ENCODE data around the gene RPP30. TPM values are rescaled to one million over a fixed set of nuclear protein-coding genes. Genes with fewer than 3 reads are reported as not detected.

Gene RPP30
- total RNA-seq, 1 experiment from 2014 or later: 55.0 TPM

DNA sequence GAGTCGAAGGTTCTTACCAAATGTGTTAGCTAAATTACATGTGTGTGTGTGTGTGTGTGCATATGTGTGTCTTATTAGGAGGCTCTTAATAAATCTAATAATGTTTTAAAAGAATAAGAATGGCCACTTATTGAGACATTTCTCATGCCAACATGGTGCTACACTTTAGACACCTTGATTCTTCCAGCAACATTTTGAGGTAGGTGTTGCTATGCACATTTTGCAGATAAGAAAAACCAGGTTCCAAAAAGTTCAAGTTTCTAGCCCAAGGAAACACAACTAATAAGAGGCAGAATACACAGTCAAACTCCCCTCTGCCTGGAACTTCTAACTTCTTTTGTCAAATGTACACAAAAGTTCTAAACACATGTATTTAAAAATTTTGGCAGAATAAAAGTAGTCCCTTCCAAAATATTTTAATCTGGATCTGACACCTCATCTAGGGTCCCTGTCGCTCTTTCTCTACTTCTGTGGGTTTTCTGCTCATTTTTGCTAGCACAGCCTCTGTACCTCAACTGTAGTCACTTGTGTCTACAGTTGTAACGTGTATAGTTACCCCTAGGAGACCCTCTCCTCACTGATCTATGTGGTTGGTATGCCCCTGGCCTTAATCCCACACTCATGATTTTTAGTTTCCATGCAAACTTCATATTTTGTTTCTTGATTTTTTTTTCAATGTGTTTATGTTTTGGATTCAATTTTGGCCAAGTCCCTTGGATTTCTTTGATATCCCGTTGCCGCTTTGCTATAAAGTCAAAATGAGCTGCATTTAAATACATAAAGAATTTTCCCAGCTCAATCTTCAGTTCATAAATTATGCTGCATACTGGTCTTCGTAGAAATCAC is 44.8 kb downstream of the RPP30 start:
- no peak for DNase-seq (ENCODE audit: low read depth)

DNA sequence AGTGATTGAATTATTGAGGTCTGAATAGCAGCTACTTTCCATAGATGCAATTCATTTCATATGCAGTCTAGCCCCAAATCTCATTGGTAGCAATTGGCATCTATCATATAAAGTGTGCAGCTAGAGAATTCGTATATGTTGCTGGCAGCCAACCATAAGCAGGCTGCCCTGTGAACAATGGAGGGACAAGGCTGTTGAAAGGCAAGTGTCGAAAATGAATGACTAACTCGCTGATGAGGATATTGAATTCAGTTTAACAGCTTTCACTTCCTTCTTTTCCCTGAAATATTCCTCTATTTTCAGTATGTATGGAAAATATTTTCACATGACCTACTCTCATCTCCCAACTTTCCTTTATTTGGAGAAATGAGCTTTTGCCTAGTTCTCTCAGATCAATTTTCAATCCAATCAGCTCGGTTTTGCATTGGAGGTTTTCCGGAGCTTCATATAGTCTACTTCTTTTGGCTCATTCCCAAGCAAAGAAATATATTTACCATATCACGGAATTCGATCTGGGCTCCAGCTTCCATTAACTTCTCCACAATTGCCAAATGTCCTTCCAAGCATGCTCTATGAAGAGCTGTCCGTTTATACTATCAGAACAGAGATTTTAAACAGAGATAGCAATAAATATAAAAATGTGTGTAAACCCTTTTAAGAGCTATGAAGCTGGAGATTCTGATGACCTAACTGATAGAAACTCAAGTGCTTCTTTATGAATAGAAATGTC is 45.6 kb downstream of the RPP30 start:
- no peak for DNase-seq (ENCODE audit: low read depth)

DNA sequence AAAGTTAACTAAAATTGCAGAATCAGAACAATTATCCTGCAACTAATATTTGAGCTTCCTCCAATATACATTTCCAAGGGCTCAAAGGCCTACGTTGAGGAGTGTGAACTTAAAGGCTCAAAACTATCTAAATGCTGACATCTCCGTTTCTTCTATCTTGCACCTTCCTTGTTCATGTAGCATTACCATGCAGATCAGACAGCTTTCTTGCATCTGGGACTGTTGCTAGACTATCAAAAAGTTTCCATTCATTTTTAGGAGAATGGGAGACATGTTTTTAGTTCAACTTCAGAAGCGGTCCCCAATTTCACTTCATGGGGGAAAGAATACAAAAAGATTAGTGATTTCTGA is 46.2 kb downstream of the RPP30 start:
- no peak for DNase-seq (ENCODE audit: low read depth)

DNA sequence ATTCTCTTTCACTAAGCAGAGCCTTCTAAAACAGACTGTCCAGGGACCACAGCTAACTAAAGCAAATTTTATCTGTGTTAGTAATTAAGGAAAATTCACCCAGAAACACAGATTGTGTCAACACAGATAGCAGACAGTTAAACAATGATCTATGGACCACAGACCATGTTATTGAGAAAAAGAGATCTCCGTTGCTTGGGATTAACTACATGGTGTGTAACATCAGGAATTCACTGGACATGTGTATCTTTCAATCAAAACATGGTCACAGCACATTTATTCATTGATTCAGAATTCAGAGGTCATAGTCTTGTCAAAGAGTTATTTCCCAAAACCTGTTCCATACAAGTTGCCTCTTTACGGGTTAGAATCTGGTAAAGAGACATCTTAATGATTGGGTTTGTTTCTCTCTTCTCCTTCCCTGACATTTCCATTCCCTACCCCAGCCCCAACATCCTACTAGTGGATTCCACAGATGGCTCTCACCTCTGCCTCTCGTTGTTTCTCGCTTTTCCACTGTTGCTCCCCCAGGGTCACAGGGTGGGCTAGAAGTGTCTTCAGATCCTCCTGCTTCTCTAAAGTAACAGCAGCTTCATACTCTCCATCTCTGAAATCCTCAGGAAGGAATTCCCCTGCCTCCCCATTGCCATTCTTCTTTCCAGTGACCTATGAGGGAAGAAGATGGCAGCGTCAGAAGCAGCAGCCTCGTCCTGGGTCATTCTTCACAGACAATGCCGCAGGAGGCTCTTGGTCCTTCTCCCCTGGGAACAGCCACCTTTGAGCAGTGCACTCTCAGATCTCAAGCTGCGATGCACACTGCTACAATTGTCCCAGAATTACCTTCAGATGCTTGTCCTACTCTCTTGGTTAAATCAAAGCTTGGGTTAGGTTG is 48.2 kb downstream of the RPP30 start:
- DNase-seq (ENCODE audit: low read depth): peak; percentile 56

DNA sequence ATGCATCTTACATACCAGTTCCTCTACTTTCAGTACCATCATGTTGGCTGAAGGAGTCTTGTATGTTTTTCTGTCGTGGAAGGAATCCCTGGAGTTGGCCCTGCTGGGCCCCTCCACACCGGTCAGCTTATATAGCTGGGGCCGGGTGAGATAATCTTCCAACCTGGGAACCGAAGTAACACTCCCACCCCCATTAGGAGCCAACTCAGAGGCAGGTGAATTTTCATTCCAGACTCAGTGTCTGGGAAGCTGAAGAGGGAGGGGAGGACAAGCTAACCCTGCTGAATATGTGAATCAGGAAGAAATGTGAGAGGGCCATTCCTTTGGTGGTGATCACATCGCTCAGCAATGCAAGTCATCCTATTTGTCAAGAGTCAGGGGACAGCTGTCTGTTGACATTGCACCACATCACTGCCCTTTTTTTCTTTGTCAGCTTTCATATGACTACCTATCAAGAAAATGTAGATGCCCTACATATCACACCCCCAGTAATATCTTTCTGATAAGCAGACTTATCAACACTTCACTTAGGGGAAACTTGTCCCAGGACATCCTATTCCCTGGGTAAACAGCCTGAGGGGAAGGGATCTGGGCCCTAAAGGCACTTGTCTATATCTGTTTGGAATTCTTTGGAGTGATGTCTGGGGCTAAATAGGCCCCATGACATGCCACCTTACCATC is 49.4 kb downstream of the RPP30 start, which contains the start of gene ANKRD1:
TSS of gene ANKRD1 (minus strand) at position 102 of the 681 bp plus-strand sequence. CDS start at position 42, 60 bp downstream.
- DNase-seq (ENCODE audit: low read depth): peak; percentile 98

DNA sequence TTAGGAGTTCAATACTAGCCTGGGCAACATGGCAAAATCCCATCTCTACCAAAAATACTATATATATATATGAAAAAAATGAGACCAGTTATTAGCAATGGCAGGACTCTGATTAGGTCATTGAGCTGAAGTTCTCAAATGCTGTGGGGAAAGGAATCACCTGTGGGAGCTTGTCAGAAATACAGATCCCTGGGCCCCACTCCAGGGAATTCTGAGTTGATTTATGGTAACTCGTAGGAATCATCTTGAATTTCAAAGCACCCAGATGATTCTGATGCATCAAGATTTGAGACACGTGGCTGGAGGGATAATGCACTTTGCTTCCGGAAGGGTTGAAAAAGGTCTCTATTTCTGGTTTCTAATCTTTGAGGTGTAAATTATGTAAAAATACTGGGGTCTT is 50.1 kb downstream of the RPP30 start:
- DNase-seq (ENCODE audit: low read depth): no peak

DNA sequence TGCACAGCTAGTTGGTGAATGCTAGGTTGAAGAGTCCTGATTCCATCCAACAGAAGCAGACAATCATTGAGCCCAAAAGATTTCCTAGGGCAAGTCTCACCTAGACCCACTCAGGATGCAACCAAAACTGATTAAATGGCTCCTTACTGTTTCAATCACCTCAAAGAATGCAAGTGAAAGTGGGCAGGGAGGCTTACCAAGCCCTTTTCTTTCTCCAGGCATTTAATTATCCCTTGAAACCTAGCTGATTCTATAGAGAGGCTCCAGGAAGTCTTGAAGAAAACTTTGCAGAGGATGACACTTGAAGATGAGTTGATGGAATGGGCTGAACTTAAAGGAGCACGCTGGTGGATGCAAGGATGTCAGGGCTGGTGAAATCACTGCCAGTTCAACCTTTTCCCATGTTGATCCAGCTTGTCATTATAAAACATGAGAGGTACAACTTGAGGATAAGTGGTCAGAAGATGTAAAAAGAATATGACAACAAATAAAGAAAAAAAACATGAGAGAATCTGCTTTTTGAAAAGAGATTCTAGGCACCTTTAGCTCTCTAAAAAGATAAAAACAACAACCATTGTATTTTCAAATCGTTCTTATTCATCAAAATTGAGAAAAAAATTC is 51.4 kb downstream of the RPP30 start:
- DNase-seq (ENCODE audit: low read depth): no peak

DNA sequence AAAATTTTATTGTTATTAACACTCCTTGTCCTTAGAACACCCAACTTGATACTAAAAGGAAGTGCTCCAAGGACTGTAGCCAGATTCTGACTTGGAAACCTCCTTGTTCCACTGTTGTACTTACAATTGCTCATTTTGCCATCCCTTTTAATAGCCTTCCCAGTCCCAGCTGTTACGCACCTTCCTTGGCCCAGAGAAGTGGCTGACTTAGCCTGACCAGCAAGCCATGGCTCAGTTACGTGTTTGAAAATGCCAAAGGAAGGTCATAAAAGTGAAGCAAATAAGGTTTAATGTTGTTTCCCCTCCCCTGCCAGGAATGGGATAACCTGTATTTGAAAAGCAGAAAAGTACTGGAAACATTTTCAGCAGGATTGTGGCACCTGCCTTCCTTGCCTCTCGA is 52.8 kb downstream of the RPP30 start:
- no peak for DNase-seq (ENCODE audit: low read depth)

DNA sequence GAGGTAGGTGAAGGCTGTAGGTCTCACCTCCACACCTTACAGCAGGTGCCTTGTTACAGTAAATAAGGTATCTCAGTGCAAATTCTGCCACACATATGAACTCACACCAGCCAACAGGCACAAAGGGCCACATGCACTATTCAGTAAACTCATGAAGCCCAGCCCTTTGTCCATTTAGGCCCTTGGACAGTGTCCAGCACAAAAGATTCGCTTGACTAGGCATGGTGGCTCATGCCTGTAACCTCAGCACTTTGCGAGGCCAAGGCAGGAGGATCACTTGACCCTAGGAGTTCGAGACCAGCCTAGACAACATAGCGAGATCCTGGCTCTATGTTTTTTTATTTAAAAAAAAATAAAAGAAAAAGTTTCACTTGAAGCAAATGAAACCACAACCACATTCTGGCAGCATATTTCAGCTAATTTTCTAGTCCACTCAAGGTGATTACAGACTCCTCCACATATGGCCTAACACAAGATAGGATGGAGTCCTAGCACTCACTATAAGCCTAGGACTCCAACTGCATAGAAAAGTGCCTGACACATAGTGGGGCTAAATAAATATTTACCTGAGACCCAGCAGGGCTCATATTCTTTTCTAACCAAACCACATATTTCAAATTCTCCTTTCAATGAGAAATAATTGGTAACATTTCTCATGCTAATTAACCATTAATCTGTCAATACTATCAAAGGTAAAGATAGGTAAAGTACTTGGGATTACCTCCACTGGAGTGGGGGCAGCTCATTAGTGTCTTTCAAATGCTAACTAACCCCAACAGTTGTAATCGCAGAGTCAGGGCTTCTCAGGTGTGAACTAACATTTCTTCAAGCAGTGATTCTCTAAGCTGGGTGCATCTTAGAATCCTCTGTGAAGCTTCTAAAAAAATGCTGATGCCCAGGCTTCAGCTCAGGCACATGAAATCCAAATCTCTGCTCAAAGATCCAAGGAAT is 53.6 kb downstream of the RPP30 start:
- no peak for DNase-seq (ENCODE audit: low read depth)

DNA sequence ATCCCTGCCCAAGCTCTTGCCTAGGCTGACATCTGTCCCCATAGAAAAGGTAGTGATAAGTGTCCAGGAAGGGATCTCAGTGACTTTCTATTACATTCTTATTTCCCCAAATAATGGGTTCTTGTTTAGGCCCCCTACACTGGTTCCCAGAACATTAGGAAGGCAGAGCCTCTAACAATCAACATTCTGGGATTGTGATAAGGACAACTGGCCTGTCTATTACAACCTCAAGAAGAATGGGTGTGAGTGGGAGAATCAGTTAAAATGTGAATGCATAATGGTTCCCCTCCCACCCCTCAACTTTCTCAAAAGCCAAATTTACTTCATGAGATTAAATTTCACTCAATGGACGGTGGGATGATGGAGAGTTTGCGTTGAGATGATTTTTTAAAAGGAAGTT is 55.5 kb downstream of the RPP30 start:
- no peak for DNase-seq (ENCODE audit: low read depth)

DNA sequence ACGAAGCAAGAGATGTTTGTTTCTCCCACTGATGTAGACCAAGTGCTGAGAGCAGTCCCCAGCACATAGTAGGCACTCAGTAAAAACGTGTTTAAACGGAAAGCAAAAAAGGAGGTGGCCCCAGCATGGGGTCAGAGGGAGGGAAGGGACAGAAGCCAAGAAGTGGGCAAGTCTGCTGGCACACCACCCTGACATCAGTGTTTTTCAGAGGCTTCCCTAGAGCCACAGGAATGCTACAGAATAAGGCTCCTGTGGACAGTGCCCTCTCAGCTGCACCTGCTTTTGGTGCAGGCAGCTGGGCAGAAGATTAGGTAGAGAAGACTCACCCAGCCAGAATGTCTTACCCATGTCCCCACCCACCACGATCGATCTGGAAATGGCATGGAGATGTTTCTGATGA is 57.4 kb downstream of the RPP30 start:
- DNase-seq (ENCODE audit: low read depth): peak; percentile 75

DNA sequence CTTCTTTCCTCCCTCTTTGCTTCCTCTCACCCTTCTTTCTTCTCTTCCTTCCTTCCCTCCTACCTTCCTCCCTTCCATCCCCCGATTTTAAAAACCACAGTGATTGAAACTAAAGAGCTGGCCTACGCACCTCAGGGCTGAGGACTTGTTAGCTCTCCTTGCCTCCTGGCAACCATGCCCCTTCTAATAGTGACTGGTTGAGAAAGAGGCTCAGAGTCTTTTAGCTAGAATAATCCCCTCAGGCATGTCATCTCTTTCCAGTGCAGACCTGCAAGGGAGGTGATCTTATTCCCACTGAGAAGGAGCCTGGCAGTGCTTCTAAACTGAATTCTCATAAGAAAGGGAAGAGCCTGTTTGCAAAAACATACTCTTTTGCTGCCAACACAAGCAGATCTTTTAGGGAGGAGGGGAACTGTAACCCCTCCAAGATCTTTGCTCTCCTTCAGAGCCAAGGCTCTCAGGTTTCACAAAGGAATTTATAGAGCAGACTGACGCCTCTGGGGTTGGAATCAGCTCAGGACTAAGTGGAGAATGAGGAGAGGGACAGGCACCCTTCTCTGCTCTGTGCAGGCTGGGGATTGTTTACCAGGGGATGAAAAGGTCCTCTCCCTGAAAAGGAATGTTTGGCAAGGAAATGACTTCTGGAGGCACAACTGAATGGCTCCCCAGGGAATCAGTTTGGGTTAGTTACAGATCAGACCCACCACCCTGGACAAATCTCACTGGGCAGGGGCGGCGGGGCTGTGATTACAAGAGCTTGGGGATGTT is 58.5 kb downstream of the RPP30 start:
- peak; percentile 88 for DNase-seq (ENCODE audit: low read depth)

DNA sequence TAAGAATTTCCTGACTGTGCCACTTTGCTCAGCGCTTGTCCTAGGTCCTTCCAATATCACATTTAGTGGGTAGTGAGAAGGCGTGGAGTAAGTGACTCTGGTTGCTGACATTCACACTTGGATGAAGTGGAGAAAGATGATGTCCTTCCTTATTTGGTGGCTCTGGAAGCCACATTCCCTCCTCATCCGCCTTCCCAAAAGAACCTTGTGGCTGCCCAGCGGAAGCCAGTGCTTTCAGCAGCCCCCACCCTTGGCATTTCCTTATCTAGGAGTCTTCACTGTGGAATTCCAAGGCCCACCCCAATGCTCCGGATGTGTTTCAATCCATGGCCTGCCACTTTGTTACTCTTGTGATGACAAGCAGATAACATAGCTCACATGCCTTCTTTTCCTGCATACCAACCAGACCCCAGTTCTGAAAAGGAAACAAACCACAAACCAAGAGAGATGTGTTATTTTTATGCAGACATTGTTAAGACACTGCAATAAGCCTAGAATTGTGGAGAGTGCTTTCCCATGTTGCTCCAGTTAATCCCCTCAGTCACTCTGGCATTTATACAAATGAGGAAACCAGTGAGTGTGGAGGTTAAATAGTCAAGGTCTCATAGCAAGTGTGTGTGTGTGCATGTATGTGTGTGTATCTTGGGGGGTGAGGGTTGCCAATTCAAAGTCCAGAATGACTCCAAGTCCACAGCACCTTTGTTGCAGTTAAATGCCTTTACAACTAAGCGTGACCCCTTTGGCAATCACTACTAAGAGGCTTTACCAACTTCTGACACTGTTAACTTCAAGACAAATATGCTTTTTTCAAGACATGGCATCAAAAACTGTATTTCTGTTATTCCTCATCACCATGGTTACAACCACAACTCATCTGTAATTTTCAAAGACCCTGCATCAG is 59.4 kb downstream of the RPP30 start:
- peak; percentile 94 for DNase-seq (ENCODE audit: low read depth)

DNA sequence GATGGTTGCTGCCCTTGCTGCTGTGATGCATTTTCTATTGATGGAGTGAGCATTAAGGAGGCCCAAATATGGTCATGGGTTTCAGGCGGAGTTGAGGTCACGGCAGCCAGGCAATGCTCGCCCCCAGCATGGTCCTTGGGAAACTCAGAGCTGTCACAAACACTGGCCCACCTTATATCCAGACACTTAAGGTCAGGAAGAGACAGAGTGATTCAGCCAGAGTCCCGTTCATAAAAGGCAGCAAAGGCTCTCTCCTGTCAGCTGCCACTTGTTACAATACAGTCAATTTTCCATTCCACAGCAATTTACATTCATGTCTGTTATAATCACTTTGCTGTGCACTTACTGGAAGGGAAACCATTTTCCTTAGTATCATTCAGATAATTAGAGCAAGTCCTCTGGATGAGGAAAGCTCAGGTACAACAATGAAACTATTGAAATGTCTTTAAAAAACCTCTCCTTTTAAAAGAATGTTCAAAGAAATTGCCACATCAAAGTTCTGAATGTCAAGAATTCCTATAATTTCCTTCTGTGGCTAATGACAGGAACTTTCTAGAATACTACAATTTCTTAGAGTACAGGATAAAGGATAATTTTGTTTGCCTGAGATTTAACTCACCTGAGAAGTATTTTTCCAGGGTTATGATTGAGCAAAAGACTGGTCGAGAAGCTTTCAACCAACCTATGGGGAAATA is 64.0 kb downstream of the RPP30 start:
- no peak for DNase-seq (ENCODE audit: low read depth)

DNA sequence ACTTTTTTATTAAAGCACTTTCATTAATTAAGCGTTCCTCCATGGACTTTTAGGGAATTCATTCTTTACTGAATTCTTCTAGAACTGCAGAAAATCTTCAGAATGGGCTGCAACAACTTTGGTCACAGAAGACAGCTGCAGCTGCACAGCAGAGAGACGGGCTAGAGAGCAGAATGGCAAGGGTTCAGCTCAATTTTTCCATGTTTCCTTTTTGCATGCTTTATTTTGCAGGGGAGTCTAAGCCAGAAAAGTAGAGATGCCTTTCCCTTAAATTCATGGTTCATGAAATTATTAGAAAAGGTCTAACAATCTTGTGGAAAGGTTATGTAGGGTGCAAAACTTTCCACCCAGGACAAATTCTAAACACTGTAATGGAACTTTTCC is 64.5 kb downstream of the RPP30 start:
- no peak for DNase-seq (ENCODE audit: low read depth)

DNA sequence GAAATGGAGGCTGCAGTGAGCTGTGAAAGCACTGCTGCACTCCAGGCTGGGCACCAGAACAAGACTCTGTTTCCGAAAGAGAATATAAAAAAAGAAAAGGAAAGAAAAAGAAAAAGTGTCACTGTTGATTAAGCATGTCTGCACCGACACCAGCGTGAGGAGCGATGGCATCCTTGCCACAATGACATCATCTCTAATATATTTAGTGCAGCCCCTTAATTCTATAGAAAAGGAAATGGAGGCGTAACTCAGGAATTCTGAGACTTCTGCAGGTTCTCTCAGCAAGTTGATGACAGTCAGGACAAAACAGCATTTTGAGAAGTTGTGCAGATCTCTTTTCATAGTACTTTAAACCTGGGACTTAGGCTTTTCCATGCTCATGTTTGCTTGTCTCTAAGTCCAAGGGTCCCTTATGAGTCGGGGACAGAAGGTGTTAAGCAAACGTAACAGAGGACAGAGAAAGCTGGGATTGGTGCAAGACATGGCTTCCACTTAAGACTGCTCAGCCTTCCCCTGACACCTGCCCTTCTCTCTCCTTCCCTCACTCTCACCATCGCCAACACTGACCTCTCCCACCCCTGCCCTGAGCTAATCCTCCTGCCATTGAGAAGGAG is 66.0 kb downstream of the RPP30 start:
- DNase-seq (ENCODE audit: low read depth): no peak

DNA sequence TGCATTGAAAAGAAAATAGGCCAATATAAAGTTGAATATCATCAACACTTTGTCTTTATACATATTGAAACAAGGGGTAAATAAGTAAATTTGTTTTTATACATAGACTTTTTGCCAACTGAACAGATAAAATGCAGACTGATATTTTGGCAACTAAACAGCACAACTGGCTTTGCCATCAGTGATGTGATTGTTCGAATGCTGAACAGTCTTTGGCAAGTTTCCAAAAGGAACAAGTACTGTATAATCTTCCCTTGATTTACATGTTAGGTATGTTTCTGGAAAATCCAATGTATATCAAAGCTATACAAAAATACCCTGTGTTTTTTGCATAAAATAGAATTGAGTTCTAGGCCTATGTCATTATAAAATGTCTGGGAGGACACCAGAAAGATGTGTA is 67.3 kb downstream of the RPP30 start:
- DNase-seq (ENCODE audit: low read depth): no peak

Measured in LHCN-M2 (cell line).